SK-N-SH treated with all-trans-retinoic acid at 6 μM for 48 hours (cell line): ENCODE measurements around the gene PRR33.

ENCODE experiments used
- ARNTL ChIP-seq: fragments of 450-650 bp; formaldehyde crosslinking; IDR thresholded peaks from 2 replicates; pipeline ENCODE4 v1.5.0; 2020; ENCODE audit warnings: low read depth, mild to moderate bottlenecking, moderate library complexity, borderline replicate concordance
- BACH2 ChIP-seq: fragments of 250-450 bp; sonication (Bioruptor Pico); IDR thresholded peaks from 2 replicates; pipeline ENCODE4 v1.9.0; 2021; ENCODE audit warnings: mild to moderate bottlenecking, borderline replicate concordance
- CSDC2 ChIP-seq: fragments of 250-450 bp; sonication (Bioruptor Pico); IDR thresholded peaks from 2 replicates; pipeline ENCODE4 v1.5.0; 2020; ENCODE audit warnings: mild to moderate bottlenecking, moderate library complexity
- ESRRG ChIP-seq: fragments of 250-450 bp; sonication (Bioruptor Pico); IDR thresholded peaks from 2 replicates; pipeline ENCODE4 v1.6.1; 2021; ENCODE audit warnings: mild to moderate bottlenecking
- OSR1 ChIP-seq: fragments of 250-450 bp; sonication (Bioruptor Pico); IDR thresholded peaks from 2 replicates; pipeline ENCODE4 v1.8.0; 2022; ENCODE audit warnings: moderate library complexity, mild to moderate bottlenecking, inconsistent platforms
- PPARA ChIP-seq: fragments of 250-450 bp; sonication (Bioruptor Pico); IDR thresholded peaks from 2 replicates; pipeline ENCODE4 v1.5.0; 2020; ENCODE audit warnings: mild to moderate bottlenecking, borderline replicate concordance
- RARB ChIP-seq: fragments of 250-450 bp; sonication (Bioruptor Pico); IDR thresholded peaks from 2 replicates; pipeline ENCODE4 v1.8.0; 2021; ENCODE audit warnings: mild to moderate bottlenecking, moderate library complexity
- ZFP30 ChIP-seq: fragments of 450-650 bp; formaldehyde crosslinking; IDR thresholded peaks from 2 replicates; pipeline ENCODE4 v1.5.0; 2022; ENCODE audit warnings: mild to moderate bottlenecking, moderate library complexity
- ZNF565 ChIP-seq: fragments of 450-650 bp; formaldehyde crosslinking; conservative IDR thresholded peaks from 2 replicates; pipeline ENCODE4 v1.5.0; 2020; ENCODE audit warnings: low read depth, mild to moderate bottlenecking, moderate library complexity
- ZNF70 ChIP-seq: fragments of 450-650 bp; formaldehyde crosslinking; IDR thresholded peaks from 2 replicates; pipeline ENCODE4 v1.5.0; 2020; ENCODE audit warnings: mild to moderate bottlenecking, moderate library complexity
- TF ChIP-seq, protein P1 (sequence below): fragments of 250-450 bp; sonication (Bioruptor Pico); IDR thresholded peaks from 2 replicates; pipeline ENCODE4 v1.5.1; 2020; ENCODE audit warnings: low read depth, mild to moderate bottlenecking, moderate library complexity
- TF ChIP-seq, protein P2 (sequence below): fragments of 250-450 bp; sonication (Bioruptor Pico); IDR thresholded peaks from 2 replicates; pipeline ENCODE4 v1.8.0; 2020; ENCODE audit warnings: mild to moderate bottlenecking, moderate library complexity, borderline replicate concordance

DNA sequence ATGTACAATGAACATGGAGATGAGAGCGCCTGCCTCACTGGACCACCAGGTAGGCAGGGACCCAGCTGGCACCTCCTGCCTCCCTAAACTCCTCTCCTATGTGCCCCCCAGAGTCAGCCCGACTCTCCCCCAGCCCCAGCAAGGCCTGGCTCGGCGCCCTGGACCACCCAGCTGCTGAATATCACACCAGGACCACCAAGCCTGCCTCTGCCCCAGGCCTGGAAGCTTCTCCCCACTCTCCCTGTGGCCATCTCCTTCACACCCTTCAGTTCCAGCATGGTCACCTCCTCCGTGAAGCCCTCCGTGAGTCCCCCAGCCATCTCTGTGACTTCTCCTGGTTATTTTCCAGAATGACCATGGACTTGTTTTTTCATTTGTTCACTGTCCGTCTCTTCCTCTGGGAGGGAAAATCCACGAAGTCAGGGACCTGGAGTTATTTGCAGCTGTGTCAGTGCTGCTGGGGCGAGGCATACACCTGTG is 45.2 kb downstream of the PRR33 start:
- TF ChIP-seq BACH2 (CRISPR knock-in tag) = no peak
- TF ChIP-seq ZNF565 (CRISPR knock-in tag) = no peak
- no peak for TF ChIP-seq RARB (CRISPR knock-in tag)
- no peak for TF ChIP-seq PPARA (CRISPR knock-in tag)
- TF ChIP-seq CSDC2 (CRISPR knock-in tag) = no peak
- TF ChIP-seq ESRRG = no peak
- TF ChIP-seq ZFP30 (CRISPR knock-in tag) = no peak
- TF ChIP-seq, protein P1, sequence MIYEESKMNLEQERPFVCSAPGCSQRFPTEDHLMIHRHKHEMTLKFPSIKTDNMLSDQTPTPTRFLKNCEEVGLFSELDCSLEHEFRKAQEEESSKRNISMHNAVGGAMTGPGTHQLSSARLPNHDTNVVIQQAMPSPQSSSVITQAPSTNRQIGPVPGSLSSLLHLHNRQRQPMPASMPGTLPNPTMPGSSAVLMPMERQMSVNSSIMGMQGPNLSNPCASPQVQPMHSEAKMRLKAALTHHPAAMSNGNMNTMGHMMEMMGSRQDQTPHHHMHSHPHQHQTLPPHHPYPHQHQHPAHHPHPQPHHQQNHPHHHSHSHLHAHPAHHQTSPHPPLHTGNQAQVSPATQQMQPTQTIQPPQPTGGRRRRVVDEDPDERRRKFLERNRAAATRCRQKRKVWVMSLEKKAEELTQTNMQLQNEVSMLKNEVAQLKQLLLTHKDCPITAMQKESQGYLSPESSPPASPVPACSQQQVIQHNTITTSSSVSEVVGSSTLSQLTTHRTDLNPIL (CRISPR knock-in tag) = no peak
- TF ChIP-seq, protein P2, sequence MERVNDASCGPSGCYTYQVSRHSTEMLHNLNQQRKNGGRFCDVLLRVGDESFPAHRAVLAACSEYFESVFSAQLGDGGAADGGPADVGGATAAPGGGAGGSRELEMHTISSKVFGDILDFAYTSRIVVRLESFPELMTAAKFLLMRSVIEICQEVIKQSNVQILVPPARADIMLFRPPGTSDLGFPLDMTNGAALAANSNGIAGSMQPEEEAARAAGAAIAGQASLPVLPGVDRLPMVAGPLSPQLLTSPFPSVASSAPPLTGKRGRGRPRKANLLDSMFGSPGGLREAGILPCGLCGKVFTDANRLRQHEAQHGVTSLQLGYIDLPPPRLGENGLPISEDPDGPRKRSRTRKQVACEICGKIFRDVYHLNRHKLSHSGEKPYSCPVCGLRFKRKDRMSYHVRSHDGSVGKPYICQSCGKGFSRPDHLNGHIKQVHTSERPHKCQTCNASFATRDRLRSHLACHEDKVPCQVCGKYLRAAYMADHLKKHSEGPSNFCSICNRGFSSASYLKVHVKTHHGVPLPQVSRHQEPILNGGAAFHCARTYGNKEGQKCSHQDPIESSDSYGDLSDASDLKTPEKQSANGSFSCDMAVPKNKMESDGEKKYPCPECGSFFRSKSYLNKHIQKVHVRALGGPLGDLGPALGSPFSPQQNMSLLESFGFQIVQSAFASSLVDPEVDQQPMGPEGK (CRISPR knock-in tag) = no peak
- no peak for TF ChIP-seq ZNF70 (CRISPR knock-in tag)
- no peak for TF ChIP-seq OSR1
- TF ChIP-seq ARNTL = no peak
